GM12872 (cell line): ENCODE results near the gene FAM117A.

ENCODE experiments used
- CTCF ChIP-seq: IDR thresholded peaks from 3 replicates; pipeline ENCODE4 v1.5.1; 2011; ENCODE audit warnings: low read depth, mild to moderate bottlenecking, low read length, moderate library complexity; ENCODE audit not compliant: insufficient read depth

Gene FAM117A

GRCh38 chr17:49763735-49764558 is at the start of gene FAM117A:
FAM117A (minus strand) TSS chr17:49764131; CDS start chr17:49764087, 44 bp downstream.
- no peak for TF ChIP-seq CTCF

- no peak for TF ChIP-seq CTCF
Observed at GRCh38 chr17:49809056-49809455, 45.1 kb upstream of the FAM117A start.

GRCh38 chr17:49798738-49799137 is 34.8 kb upstream of the FAM117A start:
- TF ChIP-seq CTCF, result no peak

GRCh38 chr17:49798182-49798581 is 34.3 kb upstream of the FAM117A start:
- no peak for TF ChIP-seq CTCF

- no peak for TF ChIP-seq CTCF
Observed at GRCh38 chr17:49795372-49795771, 31.4 kb upstream of the FAM117A start.

GRCh38 chr17:49793309-49793708 is 29.4 kb upstream of the FAM117A start:
- TF ChIP-seq CTCF, result no peak

GRCh38 chr17:49789243-49789578 is 25.3 kb upstream of the FAM117A start:
- TF ChIP-seq CTCF, result no peak
